GM13977 (cell line): ENCODE results near the gene FOXRED2.

Experiments used
- DNase-seq: peaks from one replicate; pipeline ENCODE4 v3.0.0; 2012; ENCODE audit warnings: low spot score
- in situ Hi-C: fragments of 300-500 bp; cut with MboI; formaldehyde crosslinking; loops from one replicate; pipeline ENCODE4 v1.12.0; 2022; ENCODE audit warnings: low sequenced_read_pairs, low pct_unique_long_range_greater_than_20kb, mixed read lengths, inconsistent platforms; ENCODE audit not compliant: unreplicated experiment
- TF ChIP-seq, protein P1 (sequence below): IDR thresholded peaks from 2 replicates; pipeline ENCODE4 v1.5.1; 2012; ENCODE audit warnings: mild to moderate bottlenecking, control low read depth; ENCODE audit not compliant: insufficient read depth; ENCODE audit errors: extremely low read depth, missing control alignments

The FOXRED2 gene

DNA sequence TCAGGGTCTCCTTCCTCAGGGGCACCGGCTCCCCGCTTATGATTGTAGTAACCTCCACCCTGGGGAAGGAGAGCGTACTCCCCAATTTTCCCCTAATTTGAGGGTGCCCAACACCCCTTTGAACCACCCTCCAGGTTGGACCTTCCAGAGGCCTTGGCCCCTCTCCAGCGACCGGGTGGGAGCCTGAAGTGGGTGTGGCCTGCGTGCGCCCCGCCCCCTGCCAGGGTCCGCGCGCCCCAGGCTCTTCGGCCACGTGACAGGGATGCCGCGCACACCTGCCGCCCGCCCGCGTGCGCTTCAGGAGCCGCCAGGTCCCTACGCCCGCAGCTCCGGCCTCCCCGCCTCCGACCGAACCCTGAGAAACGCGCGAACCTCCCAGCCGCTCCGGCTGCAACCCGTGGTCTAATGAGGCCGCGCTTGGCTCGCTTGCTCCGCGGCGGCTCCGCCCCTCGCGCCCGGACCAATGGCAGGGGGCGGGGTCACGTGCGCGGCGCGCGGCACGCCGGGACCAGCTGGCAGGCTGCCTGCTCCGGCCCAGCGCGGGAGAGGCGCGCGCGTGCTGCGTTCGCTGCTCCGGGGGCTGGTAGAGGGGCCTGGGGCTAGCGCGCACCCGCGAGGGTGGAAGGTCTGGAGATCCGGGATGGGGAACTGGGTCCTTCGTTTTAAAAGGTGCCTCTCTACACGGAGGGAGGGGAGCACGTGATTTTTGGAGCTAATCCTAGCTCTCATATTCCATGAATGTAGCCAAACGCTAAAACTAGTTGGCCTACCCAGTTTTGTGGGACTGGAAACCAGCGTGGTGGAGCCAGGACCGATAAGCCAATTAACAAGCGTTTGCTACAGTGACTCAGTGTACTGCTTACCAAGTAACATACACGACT lies at the start of gene FOXRED2:
Gene FOXRED2, minus strand, starts transcription at position 404 of the 881 bp plus-strand sequence. CDS start 618 bp downstream, outside the sequence.
- TF ChIP-seq, protein P1, sequence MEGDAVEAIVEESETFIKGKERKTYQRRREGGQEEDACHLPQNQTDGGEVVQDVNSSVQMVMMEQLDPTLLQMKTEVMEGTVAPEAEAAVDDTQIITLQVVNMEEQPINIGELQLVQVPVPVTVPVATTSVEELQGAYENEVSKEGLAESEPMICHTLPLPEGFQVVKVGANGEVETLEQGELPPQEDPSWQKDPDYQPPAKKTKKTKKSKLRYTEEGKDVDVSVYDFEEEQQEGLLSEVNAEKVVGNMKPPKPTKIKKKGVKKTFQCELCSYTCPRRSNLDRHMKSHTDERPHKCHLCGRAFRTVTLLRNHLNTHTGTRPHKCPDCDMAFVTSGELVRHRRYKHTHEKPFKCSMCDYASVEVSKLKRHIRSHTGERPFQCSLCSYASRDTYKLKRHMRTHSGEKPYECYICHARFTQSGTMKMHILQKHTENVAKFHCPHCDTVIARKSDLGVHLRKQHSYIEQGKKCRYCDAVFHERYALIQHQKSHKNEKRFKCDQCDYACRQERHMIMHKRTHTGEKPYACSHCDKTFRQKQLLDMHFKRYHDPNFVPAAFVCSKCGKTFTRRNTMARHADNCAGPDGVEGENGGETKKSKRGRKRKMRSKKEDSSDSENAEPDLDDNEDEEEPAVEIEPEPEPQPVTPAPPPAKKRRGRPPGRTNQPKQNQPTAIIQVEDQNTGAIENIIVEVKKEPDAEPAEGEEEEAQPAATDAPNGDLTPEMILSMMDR, result no peak
- in situ Hi-C loops, result no loop called here
- DNase-seq, result peak; percentile 99

DNA sequence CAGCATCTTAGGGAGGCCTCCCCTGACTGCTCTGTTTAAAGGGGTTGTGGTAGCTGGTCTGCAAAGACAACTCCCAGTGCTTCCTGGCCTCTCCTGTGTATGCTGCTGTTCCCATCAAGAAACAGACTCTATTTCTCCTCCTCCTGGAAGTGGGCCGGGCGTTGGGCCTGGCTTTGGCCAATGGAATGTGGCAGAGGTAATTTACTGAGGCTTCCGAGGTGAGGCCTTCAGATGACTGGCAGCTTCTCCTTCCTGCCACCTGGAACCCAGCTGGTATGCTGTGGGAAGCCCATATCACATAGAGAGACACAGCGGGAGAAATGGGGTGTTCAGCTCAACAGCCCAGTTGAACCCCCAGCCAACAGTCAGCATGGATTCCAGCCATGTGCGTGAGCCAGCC lies 47.3 kb upstream of the FOXRED2 start:
- in situ Hi-C loops, result no loop called here
- no peak for DNase-seq
- TF ChIP-seq, protein P1, result no peak

DNA sequence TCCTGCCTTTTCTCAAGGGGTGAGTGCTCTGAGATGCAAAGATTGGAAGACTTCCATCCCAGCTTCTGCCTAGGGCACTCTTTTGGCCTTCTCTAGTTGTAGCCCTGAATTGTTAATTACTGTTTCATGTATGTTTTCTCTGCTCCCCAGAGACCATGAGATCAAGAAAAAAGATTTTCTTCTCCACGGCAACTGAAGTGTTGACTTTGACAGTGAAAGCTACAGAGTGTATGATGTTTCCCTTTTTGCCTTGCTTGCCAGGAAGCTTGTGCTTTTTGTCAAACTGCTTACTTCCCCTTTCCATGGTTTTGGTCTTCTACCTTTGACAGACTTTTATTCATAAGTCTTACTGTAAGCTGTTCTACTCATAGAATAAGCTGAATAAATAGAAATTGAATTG lies 45.4 kb upstream of the FOXRED2 start:
- DNase-seq, result peak; percentile 43
- TF ChIP-seq, protein P1, result no peak
- in situ Hi-C loops, result no loop called here

DNA sequence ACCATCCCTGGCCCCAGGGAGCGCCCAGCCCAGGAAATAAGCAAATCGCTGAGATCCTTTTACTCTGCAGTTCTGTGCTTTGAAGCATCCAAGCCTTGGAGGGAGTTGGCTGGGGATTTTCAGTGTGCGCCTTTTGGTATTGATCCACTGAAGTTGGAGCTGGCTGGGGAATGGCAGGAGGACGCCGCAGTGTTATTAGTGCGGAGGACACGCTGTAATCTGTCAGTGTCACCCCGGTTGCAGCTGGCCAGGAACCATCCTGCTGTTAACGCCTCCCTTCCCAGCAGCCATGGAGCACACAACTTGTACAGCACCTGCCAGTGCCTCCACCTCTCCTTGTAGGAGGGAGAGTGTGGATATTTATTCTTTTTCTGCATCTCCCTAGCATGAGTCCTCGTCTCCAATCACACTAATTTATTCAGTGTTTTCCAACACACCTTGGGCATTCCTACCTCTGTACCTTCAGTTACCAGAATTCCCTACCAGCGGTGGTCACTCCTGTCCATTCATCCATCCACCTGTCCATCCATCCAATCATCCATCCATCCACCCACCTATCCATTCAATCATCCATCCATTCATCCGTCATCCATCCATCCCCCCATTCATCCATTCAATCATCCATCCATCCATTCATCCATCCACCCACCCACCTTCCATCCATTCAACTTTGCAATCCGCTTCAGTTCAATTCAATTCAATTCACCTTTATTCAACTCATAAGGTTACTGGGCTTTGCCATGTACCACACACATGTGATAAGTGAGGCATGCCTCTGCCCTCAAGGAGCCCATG lies 44.1 kb upstream of the FOXRED2 start:
- no peak for DNase-seq
- TF ChIP-seq, protein P1, result no peak
- in situ Hi-C loops, result no loop called here

DNA sequence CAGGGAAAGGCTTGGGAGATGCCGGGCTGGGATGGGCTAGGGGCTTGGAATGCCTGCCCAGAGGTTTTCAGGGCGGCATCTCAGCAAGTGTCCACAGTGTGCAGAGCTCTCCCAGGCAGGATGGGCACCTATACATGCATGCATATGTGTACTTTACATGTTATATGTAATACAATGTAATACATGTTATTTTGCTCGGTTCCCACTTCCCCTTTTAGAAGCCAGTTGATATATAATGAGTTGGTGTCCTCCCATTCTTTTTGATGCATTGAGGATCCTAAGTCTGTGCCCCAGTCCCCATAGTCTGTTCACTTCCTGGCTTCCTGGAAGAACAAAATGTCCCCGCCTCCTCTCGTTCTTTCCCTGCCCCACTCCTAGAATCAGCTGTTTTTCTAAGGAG lies 42.2 kb upstream of the FOXRED2 start:
- TF ChIP-seq, protein P1, result no peak
- in situ Hi-C loops, result no loop called here
- no peak for DNase-seq

DNA sequence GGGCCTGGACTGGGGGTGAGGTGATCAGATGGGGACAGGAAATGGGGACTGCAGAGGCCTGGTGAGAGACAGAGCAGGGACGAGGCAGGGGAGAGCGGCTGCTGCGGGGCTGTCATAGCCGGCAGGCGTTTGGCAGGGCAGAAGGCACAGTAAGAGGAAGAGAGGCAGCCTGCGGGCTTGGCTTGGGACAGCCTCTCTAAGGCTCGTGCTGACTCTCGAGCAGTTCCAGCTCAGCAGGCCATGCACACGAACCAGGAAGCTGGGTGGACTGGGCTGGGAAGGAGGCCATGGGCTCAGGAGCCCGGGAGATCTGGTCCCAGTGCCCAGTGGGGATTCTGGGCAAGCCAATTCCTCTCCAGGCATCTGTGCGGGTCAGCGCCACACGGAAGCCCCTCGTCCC lies 41.8 kb upstream of the FOXRED2 start:
- TF ChIP-seq, protein P1, result no peak
- no peak for DNase-seq
- in situ Hi-C loops, result no loop called here
